SW480 (cell line): ENCODE results near the gene PDF.
"Not testable (repeated sequence)": the region's sequence is repeated elsewhere in the genome, so short reads cannot be mapped to it uniquely, and the experiment has no call there.

Source experiments
- DNase-seq: peaks from one replicate; pipeline ENCODE4 v3.0.0-alpha.2; 2016; ENCODE audit warnings: low spot score

PDF gene

GRCh38 chr16:69316595-69317034, 13.8 kb downstream of the PDF start:
- no peak for DNase-seq

GRCh38 chr16:69315486-69316311, 14.7 kb downstream of the PDF start:
- DNase-seq, result no peak

DNA sequence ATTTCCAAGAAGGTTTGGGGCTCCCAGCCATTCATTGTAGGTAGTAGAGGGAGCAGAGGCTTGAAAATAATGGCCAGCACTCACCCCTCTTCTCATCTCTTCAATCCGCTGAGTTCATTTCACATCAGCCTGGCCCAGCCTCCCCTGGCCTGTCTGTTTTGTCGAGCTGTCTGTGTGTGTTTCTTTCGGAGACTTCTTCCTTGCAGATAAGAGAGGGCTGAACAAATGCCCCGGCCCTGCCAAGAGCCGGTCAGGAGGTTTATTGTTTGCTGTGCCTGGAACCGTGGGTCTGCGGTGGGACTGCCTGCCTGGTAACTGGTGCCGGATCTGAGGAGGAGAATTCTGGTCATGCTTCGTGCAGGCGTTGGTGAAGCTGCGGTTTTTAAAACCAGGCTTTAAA, 15.9 kb downstream of the PDF start:
- no peak for DNase-seq

GRCh38 chr16:69313469-69313868, 16.9 kb downstream of the PDF start:
- no peak for DNase-seq

DNA sequence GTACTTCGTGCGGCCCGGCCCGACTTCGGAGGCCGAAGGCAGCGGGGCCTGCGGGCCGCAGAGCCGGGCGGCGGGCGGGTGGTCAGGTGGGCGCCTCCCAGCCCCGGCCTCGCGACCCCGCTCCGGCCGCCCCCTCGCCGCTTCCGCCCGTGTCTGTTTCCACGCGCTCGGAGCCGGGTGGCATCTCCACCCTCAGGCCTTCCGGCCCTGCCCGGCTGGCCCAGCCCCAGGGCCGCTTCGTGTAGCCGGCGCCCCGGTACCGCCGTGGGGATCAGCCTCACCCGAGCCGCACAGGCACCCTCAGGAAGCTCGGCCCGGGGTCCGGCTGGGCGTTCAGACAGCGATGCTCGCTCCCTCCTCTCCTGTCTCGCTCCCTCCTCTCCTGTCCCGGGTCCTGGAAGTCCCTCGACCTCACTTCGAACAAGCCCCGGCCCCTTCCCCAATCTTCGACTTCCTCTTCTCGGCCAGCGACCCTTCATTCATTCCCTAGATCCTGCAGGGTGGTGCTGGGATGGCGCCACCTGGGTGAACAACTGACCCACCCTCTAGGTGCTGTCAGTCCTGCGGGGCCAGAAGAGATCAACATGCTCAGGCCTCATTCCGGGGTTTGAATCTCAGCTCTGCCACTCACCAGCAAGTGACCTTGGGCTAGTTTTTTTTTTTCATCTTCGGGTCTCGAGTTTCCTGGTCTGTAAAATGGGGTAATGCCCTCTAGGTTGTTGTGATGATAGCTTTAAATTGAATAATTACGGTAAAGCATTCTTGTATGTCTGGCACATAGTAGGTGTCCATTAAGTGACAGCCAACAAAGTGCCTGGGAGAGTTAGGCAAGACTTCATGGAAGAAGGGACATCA, 18.6 kb downstream of the PDF start:
- peak; percentile 55 for DNase-seq

- DNase-seq, result peak; percentile 93
Observed at GRCh38 chr16:69310653-69311532, 19.5 kb downstream of the PDF start, which contains the start of gene VPS4A. Gene VPS4A, plus strand, starts transcription at chr16:69311350. Its CDS starts 162 bp downstream, at chr16:69311512.

DNA sequence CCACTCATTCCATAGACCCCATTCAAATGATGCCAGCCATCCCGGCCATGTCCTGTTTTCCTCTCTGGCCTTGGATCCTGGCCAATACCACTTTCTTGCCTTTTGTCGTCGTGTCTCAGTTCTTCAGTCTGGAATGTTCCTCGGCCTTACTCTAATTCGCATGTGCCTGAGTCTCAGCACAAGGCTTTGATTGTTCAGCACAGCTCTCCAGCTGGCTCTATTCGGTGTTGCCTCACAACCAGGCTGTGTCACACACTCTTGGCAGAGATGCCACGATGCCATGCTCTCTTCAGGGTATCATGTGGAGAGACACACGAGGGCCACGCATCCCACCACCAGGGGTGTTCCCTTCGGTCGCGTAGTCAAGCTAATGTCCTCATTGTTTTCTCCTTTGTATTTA, 21.1 kb downstream of the PDF start:
- no peak for DNase-seq

DNA sequence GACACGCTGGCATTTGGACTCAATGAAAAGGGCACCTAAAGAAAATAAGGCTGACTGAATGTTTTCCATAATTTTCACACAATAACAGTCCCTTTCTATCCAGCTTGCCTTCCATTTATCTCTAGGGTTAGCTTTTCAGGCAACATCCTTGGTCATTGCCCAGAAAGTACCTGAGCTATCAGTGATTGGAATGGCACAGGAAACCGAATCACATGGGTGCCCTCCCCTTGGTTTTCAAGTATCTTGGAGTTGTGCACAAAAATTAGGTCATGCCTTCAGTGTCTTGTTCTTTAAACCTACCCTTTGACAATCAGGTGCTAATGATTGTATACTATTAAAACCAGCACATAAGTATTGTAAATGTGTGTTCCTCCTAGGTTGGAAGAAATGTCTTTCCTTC, 22.5 kb downstream of the PDF start:
- no peak for DNase-seq

- no peak for DNase-seq
Observed at GRCh38 chr16:69307091-69307490, 23.3 kb downstream of the PDF start.

DNA sequence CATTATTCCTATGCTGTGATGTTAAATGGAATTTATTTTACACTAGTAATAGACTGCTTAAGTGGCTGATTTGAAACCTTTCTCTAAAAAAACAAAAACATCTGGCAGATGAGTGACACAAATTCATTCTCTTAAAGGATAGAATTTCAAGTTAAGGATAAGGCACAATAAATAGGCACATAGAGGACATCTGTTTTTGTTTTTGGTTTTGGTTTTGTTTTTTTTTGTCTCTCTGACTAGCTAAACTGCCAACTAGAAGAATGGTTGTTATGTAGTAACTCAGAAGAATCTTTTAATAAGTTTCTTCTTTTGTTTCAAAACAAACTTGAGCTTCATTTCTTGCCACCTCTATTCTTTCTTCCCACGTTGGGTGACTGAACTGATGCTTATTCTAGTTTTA, 24.4 kb downstream of the PDF start:
- DNase-seq, result no peak

GRCh38 chr16:69302301-69302700, 28.1 kb downstream of the PDF start:
- no peak for DNase-seq

GRCh38 chr16:69301861-69302260, 28.5 kb downstream of the PDF start:
- DNase-seq, result no peak

DNA sequence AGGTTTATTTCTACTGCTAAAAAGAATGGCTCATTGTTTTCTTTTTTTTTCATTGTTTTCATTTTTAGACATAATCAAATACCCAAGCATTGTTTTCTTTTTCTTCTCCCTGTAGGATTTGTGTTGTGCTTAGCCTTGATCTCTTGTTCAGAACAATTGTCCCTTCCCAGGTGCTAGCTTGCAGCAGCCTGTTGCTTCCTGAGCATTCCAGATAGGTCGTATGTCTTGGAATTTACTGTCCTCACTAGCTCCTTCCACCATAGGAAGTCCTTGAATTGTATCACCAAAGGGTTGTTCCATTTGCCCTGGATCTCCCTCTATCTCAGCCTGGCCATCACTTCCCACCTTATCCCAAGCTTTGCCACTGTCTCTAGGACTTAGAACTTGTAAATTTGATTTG, 29.2 kb downstream of the PDF start:
- no peak for DNase-seq

- DNase-seq, result no peak
Observed at GRCh38 chr16:69298261-69298660, 32.1 kb downstream of the PDF start.

GRCh38 chr16:69296771-69297170, 33.6 kb downstream of the PDF start:
- not testable (repeated sequence) for DNase-seq

DNA sequence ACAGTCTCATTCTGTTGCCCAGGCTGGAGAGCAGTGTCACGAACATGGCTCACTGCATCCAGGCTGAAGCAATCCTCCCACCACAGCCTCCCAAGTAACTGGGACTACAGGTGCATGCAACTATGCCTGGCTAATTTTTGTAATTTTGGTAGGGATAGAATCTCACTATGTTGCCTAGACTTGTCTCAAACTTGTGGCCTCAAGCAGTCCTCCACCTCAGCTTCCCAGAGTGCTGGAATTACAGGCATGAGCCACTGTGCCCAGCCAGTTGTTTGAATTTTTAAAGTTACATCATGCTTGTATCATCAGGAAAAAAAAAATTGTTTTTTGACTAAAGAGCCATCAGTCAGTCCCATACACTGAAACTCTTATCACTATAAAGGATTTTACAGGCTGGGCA, 36.3 kb downstream of the PDF start:
- DNase-seq, result no peak

GRCh38 chr16:69293401-69293800, 37.0 kb downstream of the PDF start:
- DNase-seq, result no peak

DNA sequence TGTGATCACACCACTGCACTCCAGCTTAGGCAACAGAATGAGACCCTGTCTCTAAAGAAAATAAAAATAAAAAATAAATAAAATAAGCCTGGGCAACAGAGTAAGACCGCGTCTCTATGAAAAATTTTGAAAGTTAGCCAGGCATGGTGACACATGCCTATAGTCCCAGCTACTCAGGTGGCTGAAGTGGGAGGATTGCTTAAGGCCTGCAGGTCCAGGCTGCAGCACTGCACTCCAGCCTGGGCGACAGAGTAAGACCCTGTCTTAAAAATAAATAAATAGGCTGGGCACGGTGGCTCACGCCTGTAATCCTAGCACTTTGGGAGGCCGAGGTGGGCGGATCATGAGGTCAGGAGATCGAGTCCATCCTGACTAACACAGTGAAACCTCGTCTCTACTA, 38.7 kb downstream of the PDF start:
- not testable (repeated sequence) for DNase-seq

DNA sequence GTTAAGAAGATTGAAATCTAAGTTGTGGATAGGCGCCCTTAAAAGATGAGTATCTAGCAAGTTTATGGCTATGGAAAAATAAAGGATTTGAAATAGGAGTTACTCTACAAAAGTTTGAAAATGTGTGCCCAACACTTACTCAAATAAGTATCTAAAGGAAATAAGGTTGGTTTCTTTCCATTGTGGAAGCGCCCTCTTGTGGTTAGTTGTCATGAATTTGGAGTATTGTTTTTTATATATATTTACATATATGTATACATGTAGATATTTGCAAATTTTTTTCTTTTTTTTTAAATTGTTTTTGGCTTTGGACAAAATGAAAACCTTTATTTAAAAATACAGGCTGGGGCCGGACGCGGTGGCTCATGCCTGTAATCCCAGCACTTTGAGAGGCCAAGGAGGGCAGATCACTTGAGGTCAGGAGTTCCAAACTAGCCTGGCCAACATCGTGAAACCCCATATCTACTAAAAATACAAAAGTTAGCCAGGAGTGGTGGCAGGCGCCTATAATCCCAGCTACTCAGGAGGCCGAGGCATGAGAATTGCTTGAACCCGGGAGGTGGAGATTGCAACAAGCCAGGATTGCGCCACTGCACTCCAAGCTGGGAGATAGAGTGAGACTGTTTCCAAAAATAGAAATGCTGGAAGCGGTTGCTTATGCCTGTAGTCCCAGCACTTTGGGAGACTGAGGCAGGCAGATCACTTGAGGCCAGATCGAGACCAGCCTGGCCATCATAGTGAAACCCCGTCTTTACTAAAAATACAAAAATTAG, 43.3 kb downstream of the PDF start:
- peak; percentile 49 for DNase-seq

GRCh38 chr16:69285240-69285639, 45.1 kb downstream of the PDF start:
- DNase-seq, result no peak

DNA sequence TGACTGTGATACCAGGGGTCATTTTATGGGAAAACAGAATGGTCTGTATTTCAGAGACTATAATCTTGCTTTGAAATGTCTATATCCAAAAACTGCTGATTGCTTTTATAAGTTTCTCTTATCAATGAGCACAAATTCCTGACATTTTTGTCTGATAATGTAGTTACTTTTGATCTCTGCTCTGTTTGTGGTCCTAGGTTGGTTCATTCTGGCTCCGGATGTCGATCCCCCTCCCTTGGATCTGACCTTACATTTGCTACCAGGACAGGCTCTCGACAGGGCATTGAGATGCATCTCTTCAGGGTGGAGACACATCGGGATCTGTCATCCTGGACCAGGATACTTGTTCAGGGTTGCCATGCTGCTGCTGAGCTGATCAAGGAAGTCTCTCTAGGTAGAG, 46.5 kb downstream of the PDF start:
- DNase-seq, result no peak
